Measurements from ENCODE around the gene ST6GALNAC4.

ST6GALNAC4 gene

GRCh38 chr9:127907867-127908659 is 8.8 kb downstream of the ST6GALNAC4 start:
- no peaks in the 10 kb centered on the region for H3K36me3 ChIP-seq (ENCODE audit: insufficient read depth, low read length)
- no peak overlapping the region for H3K4me3 ChIP-seq (ENCODE audit: low read length)
- H3K9me3 ChIP-seq (ENCODE audit: low read length) = no peaks in the 10 kb centered on the region
- no peaks in the 10 kb centered on the region for H3K27me3 ChIP-seq (ENCODE audit: insufficient read depth, low read length)
- peaks cover 18% of the 10 kb centered on the region for H3K4me1 ChIP-seq (ENCODE audit: insufficient read depth, low read length)
- no peak overlapping the region for H2AFZ ChIP-seq (ENCODE audit: low read depth, low read length)

- peaks cover 18% of the 10 kb centered on the region for H3K4me1 ChIP-seq (ENCODE audit: insufficient read depth, low read length)
- H2AFZ ChIP-seq (ENCODE audit: low read depth, low read length) = no peak overlapping the region
- H3K9me3 ChIP-seq (ENCODE audit: low read length) = no peaks in the 10 kb centered on the region
- no peak overlapping the region for H3K4me3 ChIP-seq (ENCODE audit: low read length)
- no peaks in the 10 kb centered on the region for H3K27me3 ChIP-seq (ENCODE audit: insufficient read depth, low read length)
- no peaks in the 10 kb centered on the region for H3K36me3 ChIP-seq (ENCODE audit: insufficient read depth, low read length)
Observed at GRCh38 chr9:127905788-127906191, 11.1 kb downstream of the ST6GALNAC4 start.

GRCh38 chr9:127905004-127905728 is 11.7 kb downstream of the ST6GALNAC4 start:
- H3K36me3 ChIP-seq (ENCODE audit: insufficient read depth, low read length) = no peaks in the 10 kb centered on the region
- no peaks in the 10 kb centered on the region for H3K27me3 ChIP-seq (ENCODE audit: insufficient read depth, low read length)
- H3K9me3 ChIP-seq (ENCODE audit: low read length) = no peaks in the 10 kb centered on the region
- no peak overlapping the region for H2AFZ ChIP-seq (ENCODE audit: low read depth, low read length)
- no peak overlapping the region for H3K4me3 ChIP-seq (ENCODE audit: low read length)
- H3K4me1 ChIP-seq (ENCODE audit: insufficient read depth, low read length) = peaks cover 18% of the 10 kb centered on the region

- Histone ChIP-seq H3K4me3 (ENCODE audit: low read length) (no peak overlapping the region), H2AFZ (ENCODE audit: low read depth, low read length) (no peak overlapping the region), H3K9me3 (ENCODE audit: low read length) (no peaks in the 10 kb centered on the region), H3K36me3 (ENCODE audit: insufficient read depth, low read length) (no peaks in the 10 kb centered on the region), H3K4me1 (ENCODE audit: insufficient read depth, low read length) (peaks cover 21% of the 10 kb centered on the region), H3K27me3 (ENCODE audit: insufficient read depth, low read length) (no peaks in the 10 kb centered on the region)
Observed at GRCh38 chr9:127904561-127905003, 12.3 kb downstream of the ST6GALNAC4 start.

- H3K9me3 ChIP-seq (ENCODE audit: low read length) = no peaks in the 10 kb centered on the region
- no peaks in the 10 kb centered on the region for H3K36me3 ChIP-seq (ENCODE audit: insufficient read depth, low read length)
- no peak overlapping the region for H3K4me3 ChIP-seq (ENCODE audit: low read length)
- H2AFZ ChIP-seq (ENCODE audit: low read depth, low read length) = no peak overlapping the region
- H3K4me1 ChIP-seq (ENCODE audit: insufficient read depth, low read length) = peaks cover 22% of the 10 kb centered on the region
- H3K27me3 ChIP-seq (ENCODE audit: insufficient read depth, low read length) = no peaks in the 10 kb centered on the region
Observed at GRCh38 chr9:127903557-127904475, 13.0 kb downstream of the ST6GALNAC4 start.

- Histone ChIP-seq H2AFZ (ENCODE audit: low read depth, low read length) (peak within 1 kb of the TSS; percentile 50), H3K9me3 (ENCODE audit: low read length) (peaks cover 12% of the 10 kb centered on the region), H3K4me1 (ENCODE audit: insufficient read depth, low read length) (peaks cover 29% of the 10 kb centered on the region), H3K4me3 (ENCODE audit: low read length) (peak within 1 kb of the TSS; percentile 73), H3K36me3 (ENCODE audit: insufficient read depth, low read length) (peaks cover 18% of the 10 kb centered on the region), H3K27me3 (ENCODE audit: insufficient read depth, low read length) (no peaks in the 10 kb centered on the region)
Observed at GRCh38 chr9:127899128-127899943, 17.5 kb downstream of the ST6GALNAC4 start, which contains the start of gene ST6GALNAC6. Gene ST6GALNAC6, minus strand, starts transcription at chr9:127899603. Its CDS starts 1,622 bp downstream, at chr9:127897981.

- H3K9me3 ChIP-seq (ENCODE audit: low read length) = peaks cover 19% of the 10 kb centered on the region
- H3K36me3 ChIP-seq (ENCODE audit: insufficient read depth, low read length) = peaks cover 25% of the 10 kb centered on the region
- H3K4me3 ChIP-seq (ENCODE audit: low read length) = peak overlapping the region; percentile 73
- peaks cover 21% of the 10 kb centered on the region for H3K4me1 ChIP-seq (ENCODE audit: insufficient read depth, low read length)
- H3K27me3 ChIP-seq (ENCODE audit: insufficient read depth, low read length) = no peaks in the 10 kb centered on the region
- H2AFZ ChIP-seq (ENCODE audit: low read depth, low read length) = no peak overlapping the region
Observed at GRCh38 chr9:127898433-127899127, 18.3 kb downstream of the ST6GALNAC4 start.

GRCh38 chr9:127897193-127897692 is 19.6 kb downstream of the ST6GALNAC4 start:
- peaks cover 16% of the 10 kb centered on the region for H3K4me1 ChIP-seq (ENCODE audit: insufficient read depth, low read length)
- no peaks in the 10 kb centered on the region for H3K27me3 ChIP-seq (ENCODE audit: insufficient read depth, low read length)
- H3K9me3 ChIP-seq (ENCODE audit: low read length) = peaks cover 30% of the 10 kb centered on the region
- H3K36me3 ChIP-seq (ENCODE audit: insufficient read depth, low read length) = peaks cover 38% of the 10 kb centered on the region
- H2AFZ ChIP-seq (ENCODE audit: low read depth, low read length) = no peak overlapping the region
- no peak overlapping the region for H3K4me3 ChIP-seq (ENCODE audit: low read length)

- H2AFZ ChIP-seq (ENCODE audit: low read depth, low read length) = no peak overlapping the region
- peaks cover 30% of the 10 kb centered on the region for H3K9me3 ChIP-seq (ENCODE audit: low read length)
- H3K4me1 ChIP-seq (ENCODE audit: insufficient read depth, low read length) = peaks cover 16% of the 10 kb centered on the region
- no peaks in the 10 kb centered on the region for H3K27me3 ChIP-seq (ENCODE audit: insufficient read depth, low read length)
- H3K36me3 ChIP-seq (ENCODE audit: insufficient read depth, low read length) = peaks cover 41% of the 10 kb centered on the region
- no peak overlapping the region for H3K4me3 ChIP-seq (ENCODE audit: low read length)
Observed at GRCh38 chr9:127896395-127897192, 20.2 kb downstream of the ST6GALNAC4 start.

- Histone ChIP-seq H2AFZ (ENCODE audit: low read depth, low read length) (no peak overlapping the region), H3K27me3 (ENCODE audit: insufficient read depth, low read length) (no peaks in the 10 kb centered on the region), H3K9me3 (ENCODE audit: low read length) (peaks cover 30% of the 10 kb centered on the region), H3K36me3 (ENCODE audit: insufficient read depth, low read length) (peaks cover 44% of the 10 kb centered on the region), H3K4me1 (ENCODE audit: insufficient read depth, low read length) (peaks cover 16% of the 10 kb centered on the region), H3K4me3 (ENCODE audit: low read length) (no peak overlapping the region)
Observed at GRCh38 chr9:127895811-127896210, 21.0 kb downstream of the ST6GALNAC4 start.

GRCh38 chr9:127893392-127893791 is 23.4 kb downstream of the ST6GALNAC4 start:
- H3K36me3 ChIP-seq (ENCODE audit: insufficient read depth, low read length) = peaks cover 55% of the 10 kb centered on the region
- H3K27me3 ChIP-seq (ENCODE audit: insufficient read depth, low read length) = no peaks in the 10 kb centered on the region
- peaks cover 13% of the 10 kb centered on the region for H3K4me1 ChIP-seq (ENCODE audit: insufficient read depth, low read length)
- H2AFZ ChIP-seq (ENCODE audit: low read depth, low read length) = no peak overlapping the region
- H3K9me3 ChIP-seq (ENCODE audit: low read length) = peaks cover 30% of the 10 kb centered on the region
- no peak overlapping the region for H3K4me3 ChIP-seq (ENCODE audit: low read length)
